ENCODE results near the gene ULK4.

GRCh38 chr3:41489231-41489630 lies 472.7 kb downstream of the ULK4 start:
- TF ChIP-seq, protein P1, sequence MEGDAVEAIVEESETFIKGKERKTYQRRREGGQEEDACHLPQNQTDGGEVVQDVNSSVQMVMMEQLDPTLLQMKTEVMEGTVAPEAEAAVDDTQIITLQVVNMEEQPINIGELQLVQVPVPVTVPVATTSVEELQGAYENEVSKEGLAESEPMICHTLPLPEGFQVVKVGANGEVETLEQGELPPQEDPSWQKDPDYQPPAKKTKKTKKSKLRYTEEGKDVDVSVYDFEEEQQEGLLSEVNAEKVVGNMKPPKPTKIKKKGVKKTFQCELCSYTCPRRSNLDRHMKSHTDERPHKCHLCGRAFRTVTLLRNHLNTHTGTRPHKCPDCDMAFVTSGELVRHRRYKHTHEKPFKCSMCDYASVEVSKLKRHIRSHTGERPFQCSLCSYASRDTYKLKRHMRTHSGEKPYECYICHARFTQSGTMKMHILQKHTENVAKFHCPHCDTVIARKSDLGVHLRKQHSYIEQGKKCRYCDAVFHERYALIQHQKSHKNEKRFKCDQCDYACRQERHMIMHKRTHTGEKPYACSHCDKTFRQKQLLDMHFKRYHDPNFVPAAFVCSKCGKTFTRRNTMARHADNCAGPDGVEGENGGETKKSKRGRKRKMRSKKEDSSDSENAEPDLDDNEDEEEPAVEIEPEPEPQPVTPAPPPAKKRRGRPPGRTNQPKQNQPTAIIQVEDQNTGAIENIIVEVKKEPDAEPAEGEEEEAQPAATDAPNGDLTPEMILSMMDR (IDR thresholded peaks at IDR 0.05 in 8 of 11, conservative IDR thresholded peaks at IDR 0.05 in 3 of 11): no peak
- no peak for TF ChIP-seq POLR2AphosphoS5 (IDR thresholded peaks at IDR 0.05)
- no peak for TF ChIP-seq POLR2A (IDR thresholded peaks at IDR 0.05)

Data from spleen (tissue), 7 donors.